Hepatocyte (in vitro differentiated cells): ENCODE results near the gene TUBE1.

ENCODE experiments used
- CTCF ChIP-seq: fragments of 200-600 bp; sonication (generic); IDR thresholded peaks from 2 replicates; pipeline ENCODE4 v1.5.1; 2016; ENCODE audit warnings: antibody characterized with exemption, mild to moderate bottlenecking; ENCODE audit not compliant: poor library complexity
- EZH2 ChIP-seq: fragments of 200-600 bp; sonication (generic); IDR thresholded peaks from 2 replicates; pipeline ENCODE4 v1.6.1; 2016; ENCODE audit warnings: antibody characterized with exemption, mild to moderate bottlenecking, borderline replicate concordance
- EZH2phosphoT487 ChIP-seq: fragments of 200-600 bp; sonication (generic); IDR thresholded peaks from one replicate; pipeline ENCODE4 v1.6.1; 2018; ENCODE audit warnings: antibody characterized with exemption, mild to moderate bottlenecking, low read depth, moderate library complexity; ENCODE audit not compliant: unreplicated experiment, severe bottlenecking

GRCh38 chr6:112038268-112038667 lies 49.0 kb downstream of the TUBE1 start:
- no peak for TF ChIP-seq EZH2
- no peak for TF ChIP-seq CTCF
- no peak for TF ChIP-seq EZH2phosphoT487
